Uterus (tissue), 2 donors: ENCODE results near the gene FAM20A.

Experiments
- POLR2A ChIP-seq, 2 donors: fragments of 450-650 bp; IDR thresholded peaks; one replicate each; pipeline ENCODE4 v1.6.1; 2016; ENCODE audit warnings: antibody characterized with exemption in 2 of 2, mild to moderate bottlenecking in 1 of 2, moderate library complexity in 1 of 2
- TF ChIP-seq, protein P1 (sequence below), 4 experiments: fragments of 200-600 bp in 2 of 4; fragments of 450-650 bp in 2 of 4; sonication (generic) in 2 of 4; IDR thresholded peaks; one replicate each; pipeline ENCODE4 v1.5.1; 2016 to 2019; ENCODE audit warnings: antibody characterized with exemption in 4 of 4, mild to moderate bottlenecking in 2 of 4, moderate library complexity in 1 of 4

DNA sequence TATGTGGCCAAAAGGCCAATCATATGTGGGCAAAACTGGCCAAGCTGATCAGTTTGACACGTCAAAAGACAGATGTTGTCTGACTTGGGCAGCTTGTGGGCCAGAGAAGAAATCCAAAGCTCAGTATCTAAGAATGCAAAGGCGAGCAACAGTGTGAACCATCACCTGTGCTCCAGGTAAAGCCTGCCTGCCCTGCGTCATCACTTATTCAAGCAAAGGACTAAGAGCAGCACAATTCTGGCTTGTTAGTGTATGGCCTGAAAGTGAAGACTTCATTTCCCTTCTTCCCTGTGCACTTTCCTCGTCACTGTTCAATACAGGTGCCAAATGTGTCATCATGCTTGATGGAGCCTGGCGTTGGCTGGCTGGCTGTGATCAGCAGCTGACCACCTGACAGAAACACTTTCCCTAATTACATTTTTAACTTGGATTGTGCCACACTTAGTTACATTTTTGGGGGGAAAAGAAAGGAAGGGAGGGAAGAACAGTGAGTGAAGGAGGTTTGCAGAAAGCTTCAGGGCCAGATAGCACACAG, 4.7 kb downstream of the FAM20A start:
- no peak for TF ChIP-seq POLR2A (IDR thresholded peaks at IDR 0.05)
- TF ChIP-seq, protein P1, sequence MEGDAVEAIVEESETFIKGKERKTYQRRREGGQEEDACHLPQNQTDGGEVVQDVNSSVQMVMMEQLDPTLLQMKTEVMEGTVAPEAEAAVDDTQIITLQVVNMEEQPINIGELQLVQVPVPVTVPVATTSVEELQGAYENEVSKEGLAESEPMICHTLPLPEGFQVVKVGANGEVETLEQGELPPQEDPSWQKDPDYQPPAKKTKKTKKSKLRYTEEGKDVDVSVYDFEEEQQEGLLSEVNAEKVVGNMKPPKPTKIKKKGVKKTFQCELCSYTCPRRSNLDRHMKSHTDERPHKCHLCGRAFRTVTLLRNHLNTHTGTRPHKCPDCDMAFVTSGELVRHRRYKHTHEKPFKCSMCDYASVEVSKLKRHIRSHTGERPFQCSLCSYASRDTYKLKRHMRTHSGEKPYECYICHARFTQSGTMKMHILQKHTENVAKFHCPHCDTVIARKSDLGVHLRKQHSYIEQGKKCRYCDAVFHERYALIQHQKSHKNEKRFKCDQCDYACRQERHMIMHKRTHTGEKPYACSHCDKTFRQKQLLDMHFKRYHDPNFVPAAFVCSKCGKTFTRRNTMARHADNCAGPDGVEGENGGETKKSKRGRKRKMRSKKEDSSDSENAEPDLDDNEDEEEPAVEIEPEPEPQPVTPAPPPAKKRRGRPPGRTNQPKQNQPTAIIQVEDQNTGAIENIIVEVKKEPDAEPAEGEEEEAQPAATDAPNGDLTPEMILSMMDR (IDR thresholded peaks at IDR 0.05) = no peak
